IMR-90 (cell line): ENCODE results near the gene RABGEF1. TPM values are rescaled to one million over a fixed set of nuclear protein-coding genes. Genes with fewer than 3 reads are reported as not detected.
"Not testable (repeated sequence)": the region's sequence is repeated elsewhere in the genome, so short reads cannot be mapped to it uniquely, and the experiment has no call there.

Experiments
- ATAC-seq: fragments of 200-7000 bp; cut with Tn5 transposase; 2 replicates; pipeline ENCODE4 v1.9.1; 2020; ENCODE audit warnings: low read depth, mild to moderate bottlenecking, moderate library complexity
- BruUV-seq: library from RNA; stranded (reverse); fragments of 400-500 nt; replicated peaks from 2 replicates; lab custom pipeline; 2021; lab: Mats Ljungman, UMichigan
- CTCF ChIA-PET: fragments of 300-600 bp; formaldehyde crosslinking; extraction: SDS; loops from one replicate; lab custom pipeline; 2021; ENCODE audit warnings: antibody characterized with exemption; lab: Yijun Ruan, JAX
- POLR2A ChIA-PET: fragments of 300-600 bp; sonication (Branson Sonifier 250); formaldehyde crosslinking; loops from one replicate; lab custom pipeline; 2022; ENCODE audit warnings: antibody characterized with exemption; ENCODE audit not compliant: unreplicated experiment; lab: Charles Lee
- DNase-seq: peaks from one replicate; pipeline ENCODE4 v3.0.0; 2013
- H2AFZ ChIP-seq: replicated peaks from 2 replicates; pipeline ENCODE3; 2013; ENCODE audit warnings: low read length, mild to moderate bottlenecking; ENCODE audit not compliant: poor library complexity
- H2AK5ac ChIP-seq: 2 replicates; pipeline ENCODE4 v1.6.1; 2013; ENCODE audit warnings: low read depth, low read length, inconsistent platforms
- H2AK9ac ChIP-seq: replicated peaks from 2 replicates; pipeline ENCODE3; 2013; ENCODE audit warnings: mild to moderate bottlenecking, low read depth, low read length, moderate library complexity; ENCODE audit not compliant: poor library complexity
- H2BK120ac ChIP-seq: 2 replicates; pipeline ENCODE4 v1.6.1; 2013; ENCODE audit warnings: low read depth, low read length, inconsistent platforms
- H2BK15ac ChIP-seq: 3 replicates; pipeline ENCODE4 v1.6.1; 2013; ENCODE audit warnings: low read depth, low read length, inconsistent platforms
- H2BK20ac ChIP-seq: 2 replicates; pipeline ENCODE4 v1.6.1; 2013; ENCODE audit warnings: low read depth, mild to moderate bottlenecking, inconsistent platforms, low read length, moderate library complexity
- H2BK5ac ChIP-seq: 2 replicates; pipeline ENCODE4 v1.6.1; 2013; ENCODE audit warnings: mild to moderate bottlenecking, low read depth, low read length, inconsistent platforms; ENCODE audit not compliant: poor library complexity, severe bottlenecking
- H3K14ac ChIP-seq: replicated peaks from 2 replicates; pipeline ENCODE4 v1.6.1; 2013; ENCODE audit warnings: low read depth, low read length, inconsistent platforms
- H3K18ac ChIP-seq: 2 replicates; pipeline ENCODE4 v1.6.1; 2013; ENCODE audit warnings: low read depth, low read length, control low read depth
- H3K23ac ChIP-seq: 2 replicates; pipeline ENCODE4 v1.6.1; 2013; ENCODE audit warnings: low read depth, low read length, inconsistent platforms
- H3K27ac ChIP-seq: 2 replicates; pipeline ENCODE4 v1.5.1; 2013; ENCODE audit warnings: mild to moderate bottlenecking, control low read depth, low read length; ENCODE audit not compliant: insufficient read depth
- H3K27me3 ChIP-seq: 2 replicates; pipeline ENCODE4 v1.6.1; 2013; ENCODE audit warnings: low read length; ENCODE audit not compliant: control insufficient read depth, insufficient read depth
- H3K36me3 ChIP-seq: 2 replicates; pipeline ENCODE4 v1.6.1; 2013; ENCODE audit warnings: low read length, mixed read lengths; ENCODE audit not compliant: control insufficient read depth, insufficient read depth
- H3K4ac ChIP-seq: 2 replicates; pipeline ENCODE4 v1.6.1; 2013; ENCODE audit warnings: low read depth, low read length, inconsistent platforms
- H3K4me1 ChIP-seq: 2 replicates; pipeline ENCODE4 v1.6.1; 2013; ENCODE audit warnings: low read length, mixed read lengths; ENCODE audit not compliant: control insufficient read depth, insufficient read depth
- H3K4me2 ChIP-seq: 2 replicates; pipeline ENCODE4 v1.6.1; 2013; ENCODE audit warnings: low read depth, mild to moderate bottlenecking, control low read depth, low read length, moderate library complexity
- H3K4me3 ChIP-seq: 2 replicates; pipeline ENCODE4 v1.5.1; 2013; ENCODE audit warnings: low read depth, mild to moderate bottlenecking, control low read depth, low read length, moderate library complexity; ENCODE audit not compliant: insufficient read depth
- H3K56ac ChIP-seq: 2 replicates; pipeline ENCODE4 v1.6.1; 2013; ENCODE audit warnings: low read length, inconsistent platforms; ENCODE audit not compliant: insufficient read depth; ENCODE audit errors: extremely low read depth
- H3K79me1 ChIP-seq, 2 experiments: 2 replicates each; pipeline ENCODE4 v1.6.1; 2013; ENCODE audit warnings: low read length in 2 of 2, inconsistent platforms in 1 of 2, low read depth in 1 of 2
- H3K9ac ChIP-seq: 2 replicates; pipeline ENCODE4 v1.6.1; 2013; ENCODE audit warnings: low read depth, low read length, control low read depth
- H3K9me1 ChIP-seq: 2 replicates; pipeline ENCODE4 v1.6.1; 2013; ENCODE audit warnings: low read length, inconsistent platforms; ENCODE audit not compliant: insufficient read depth
- H3K9me3 ChIP-seq: 2 replicates; pipeline ENCODE4 v1.6.1; 2013; ENCODE audit warnings: low read length; ENCODE audit not compliant: control insufficient read depth, insufficient read depth
- H4K20me1 ChIP-seq: 2 replicates; pipeline ENCODE4 v1.6.1; 2013; ENCODE audit warnings: low read length, inconsistent platforms; ENCODE audit not compliant: insufficient read depth
- H4K5ac ChIP-seq: 2 replicates; pipeline ENCODE4 v1.6.1; 2013; ENCODE audit warnings: mild to moderate bottlenecking, low read depth, low read length, control low read depth
- H4K8ac ChIP-seq, 2 experiments: 2 replicates each; pipeline ENCODE4 v1.6.1; 2013; ENCODE audit warnings: low read depth in 2 of 2, low read length in 2 of 2, control low read depth in 1 of 2, inconsistent platforms in 1 of 2
- H4K91ac ChIP-seq: 2 replicates; pipeline ENCODE4 v1.6.1; 2013; ENCODE audit warnings: low read depth, low read length, inconsistent platforms; ENCODE audit not compliant: insufficient read depth
- CEBPB ChIP-seq: IDR thresholded peaks from 2 replicates; pipeline ENCODE4 v1.6.1; 2012; ENCODE audit warnings: low read depth, low read length, improper control_type of control experiment
- FOS ChIP-seq: fragments of 150-350 bp; IDR thresholded peaks from 2 replicates; pipeline ENCODE4 v1.6.1; 2016; ENCODE audit warnings: low read depth, low read length
- WGBS, 2 experiments: methylation state at CpG; one replicate each; pipeline versions ENCODE4 v1.1.5 to v1.1.7; 2013; ENCODE audit warnings: missing lambda C conversion rate in 2 of 2; ENCODE audit not compliant: insufficient read length in 1 of 2; ENCODE audit errors: extremely low coverage in 2 of 2; 5-methylcytosine and 5-hydroxymethylcytosine counted together
- dilution Hi-C: fragments of 300-500 bp; cut with HindIII; formaldehyde crosslinking; loops from one replicate; pipeline ENCODE4 v1.14.3; 2018; ENCODE audit warnings: low sequenced_read_pairs; ENCODE audit not compliant: unreplicated experiment
- in situ Hi-C: fragments of 300-500 bp; cut with MboI; formaldehyde crosslinking; loops from 3 replicates; pipeline ENCODE4 v1.14.3; 2019; ENCODE audit warnings: low sequenced_read_pairs, inconsistent platforms, mixed read lengths
- intact Hi-C: fragments of 100-400 bp; cut with micrococcal nuclease; formaldehyde crosslinking; loops from 2 replicates; pipeline ENCODE4 v1.10.0; 2022
- polyA plus RNA-seq, 3 experiments: library from polyadenylated mRNA; depleted of rRNA; stranded (reverse); fragments of >200 nt; gene quantifications; 2 replicates each; pipeline ENCODE4 v1.2.3, GENCODE V29; 2012; ENCODE audit warnings: low replicate concordance in 1 of 3
- total RNA-seq: library from RNA; depleted of rRNA; stranded (reverse); fragments of >200 nt; gene quantifications from 2 replicates; pipeline ENCODE4 v1.2.3, GENCODE V29; 2012

RABGEF1 gene
- total and polyA plus RNA-seq, 2 of the 4 experiments (the other 2 are of a cell fraction), result 34.9 to 56.6 TPM

- H3K4ac ChIP-seq, H3K27ac ChIP-seq, H2BK20ac ChIP-seq, H2AK5ac ChIP-seq, H3K56ac ChIP-seq, H2BK120ac ChIP-seq, BruUV-seq, H3K27me3 ChIP-seq, H2AK9ac ChIP-seq, dilution Hi-C loops, H3K4me3 ChIP-seq, H3K9me1 ChIP-seq, H4K8ac ChIP-seq, H3K23ac ChIP-seq, H2AFZ ChIP-seq, H2BK15ac ChIP-seq, H3K9me3 ChIP-seq, H3K9ac ChIP-seq, in situ Hi-C loops, H4K91ac ChIP-seq, H3K14ac ChIP-seq, H3K18ac ChIP-seq, POLR2A ChIA-PET, H4K5ac ChIP-seq: not testable (repeated sequence)
- TF ChIP-seq CEBPB (0 out of 2 replicates have a peak, but pooled peaks have one; percentile 16), FOS (peak; percentile 37; the same call in 1 of the 2 replicates)
- Histone ChIP-seq H2BK5ac (peak overlapping the region; percentile 58), H3K79me1 (peaks cover 18 to 48% of the 10 kb centered on the region in 2 experiments), H3K4me2 (peak overlapping the region; percentile 33; the same call in 1 of the 2 replicates), H3K4me1 (peaks cover 15% of the 10 kb centered on the region), H3K36me3 (peaks cover 16% of the 10 kb centered on the region), H4K20me1 (peaks cover 19% of the 10 kb centered on the region; the same call in 1 of the 2 replicates)
- no CpG with 5 or more reads among the region's 3 CpGs for WGBS, 2 experiments
- peak; percentile 40 for DNase-seq
- intact Hi-C loops, result loop anchor here (1.0 kb wide), 1 partner anchor 12 kb away; no protein-coding TSS in a partner anchor
- peak; percentile 55 for ATAC-seq
- CTCF ChIA-PET, result interaction anchor here (0.7 kb wide), 1 partner anchor 50 kb away, joined by 3 read pairs; no protein-coding TSS in a partner anchor
Measured at GRCh38 chr7:66782875-66783274, 42.3 kb downstream of the RABGEF1 start.

GRCh38 chr7:66783887-66784595 is 43.5 kb downstream of the RABGEF1 start:
- H3K14ac ChIP-seq, H3K23ac ChIP-seq, H3K27me3 ChIP-seq, ATAC-seq, H2BK20ac ChIP-seq, H3K18ac ChIP-seq, H3K27ac ChIP-seq, H2AK5ac ChIP-seq, in situ Hi-C loops, H2BK15ac ChIP-seq, H3K4me2 ChIP-seq, H3K9ac ChIP-seq, H3K9me1 ChIP-seq, H2BK5ac ChIP-seq, dilution Hi-C loops, H2AFZ ChIP-seq, H4K8ac ChIP-seq, H2BK120ac ChIP-seq, H2AK9ac ChIP-seq, CTCF ChIA-PET, H4K5ac ChIP-seq, H3K4me3 ChIP-seq, POLR2A ChIA-PET, BruUV-seq, H3K9me3 ChIP-seq, DNase-seq, H4K91ac ChIP-seq, H3K4ac ChIP-seq, H3K56ac ChIP-seq: not testable (repeated sequence)
- H3K36me3 ChIP-seq, result peaks cover 14% of the 10 kb centered on the region
- intact Hi-C loops, result loop anchor here (1.0 kb wide), 1 partner anchor 11 kb away; no protein-coding TSS in a partner anchor
- peaks cover 18 to 44% of the 10 kb centered on the region in 2 experiments for H3K79me1 ChIP-seq
- no CpG with 5 or more reads among the region's 1 CpG for WGBS, 2 experiments
- H3K4me1 ChIP-seq, result peaks cover 11% of the 10 kb centered on the region
- H4K20me1 ChIP-seq, result peaks cover 14% of the 10 kb centered on the region; the same call in 1 of the 2 replicates
